Central memory CD8-positive, alpha-beta T cell (primary cell): Measurements from ENCODE around the gene SOX30.
"Not testable (repeated sequence)": the region's sequence is repeated elsewhere in the genome, so short reads cannot be mapped to it uniquely, and the experiment has no call there.

Experiments used
- ATAC-seq: fragments of 150-1000 bp; cut with Tn5 transposase; replicated peaks from 2 replicates; pipeline ENCODE4 v1.10.0; 2022; ENCODE audit warnings: mild to moderate bottlenecking, moderate FRiP score, moderate number of reproducible peaks; ENCODE audit not compliant: poor library complexity, severe bottlenecking; ENCODE audit errors: extremely low read depth
- DNase-seq, 2 donors: peaks; one replicate each; pipeline ENCODE4 v3.0.0; 2021; ENCODE audit warnings: low spot score in 2 of 2
- H3K27ac Mint-ChIP-seq: one replicate; pipeline ENCODE4 v1.8.0; 2022; ENCODE audit warnings: low read depth, mild to moderate bottlenecking, moderate library complexity, mixed read lengths
- H3K27me3 Mint-ChIP-seq: one replicate; pipeline ENCODE4 v1.8.0; 2022; ENCODE audit warnings: mixed read lengths
- H3K36me3 Mint-ChIP-seq: one replicate; pipeline ENCODE4 v1.8.0; 2022; ENCODE audit warnings: mild to moderate bottlenecking, moderate library complexity, mixed read lengths; ENCODE audit not compliant: insufficient read depth
- H3K4me1 Mint-ChIP-seq: one replicate; pipeline ENCODE4 v1.8.0; 2022; ENCODE audit warnings: mixed read lengths
- H3K4me3 Mint-ChIP-seq: one replicate; pipeline ENCODE4 v1.8.0; 2022; ENCODE audit warnings: mild to moderate bottlenecking, moderate library complexity, mixed read lengths
- H3K9me3 Mint-ChIP-seq: one replicate; pipeline ENCODE4 v1.8.0; 2022; ENCODE audit warnings: mixed read lengths

Gene SOX30

GRCh38 chr5:157677931-157678330 lies 25.7 kb upstream of the SOX30 start:
- no peak overlapping the region for H3K27ac Mint-ChIP-seq

DNA sequence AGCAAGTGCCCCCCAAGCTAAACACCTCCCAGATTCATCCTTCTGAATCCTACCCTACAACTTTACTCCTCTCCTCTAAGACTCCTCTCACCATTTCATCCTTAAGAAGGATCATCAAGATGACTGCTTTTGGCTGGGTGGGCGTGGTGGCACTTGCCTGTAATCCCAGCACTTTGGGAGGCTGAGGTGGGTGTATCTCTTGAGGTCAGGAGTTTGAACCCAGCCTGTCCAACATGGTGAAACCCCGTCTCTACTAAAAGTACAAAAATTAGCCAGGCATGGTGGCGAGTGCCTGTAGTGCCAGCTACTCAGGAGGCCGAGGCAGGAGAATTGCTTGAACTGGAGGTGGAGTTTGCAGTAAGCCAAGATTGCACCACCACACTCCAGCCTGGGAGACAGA lies 22.1 kb upstream of the SOX30 start:
- not testable (repeated sequence) for H3K9me3 Mint-ChIP-seq, H3K27ac Mint-ChIP-seq, H3K36me3 Mint-ChIP-seq, ATAC-seq, H3K4me3 Mint-ChIP-seq
- Mint-ChIP-seq H3K4me1 (peaks cover 28% of the 10 kb centered on the region), H3K27me3 (peaks cover 33% of the 10 kb centered on the region)
- peak in 1 of 2 donors; percentile 6 for DNase-seq

More at GRCh38 chr5:157677931-157678330, 25.7 kb upstream of the SOX30 start:
- Mint-ChIP-seq H3K4me3 (no peak overlapping the region), H3K9me3 (no peaks in the 10 kb centered on the region), H3K27me3 (no peaks in the 10 kb centered on the region), H3K4me1 (no peaks in the 10 kb centered on the region), H3K36me3 (no peaks in the 10 kb centered on the region)
- DNase-seq (no peak), ATAC-seq (no peak)

- ATAC-seq (no peak), DNase-seq (peak in 1 of 2 donors; percentile 1)
- Mint-ChIP-seq H3K36me3 (peaks cover 5% of the 10 kb centered on the region), H3K27ac (no peak overlapping the region), H3K4me1 (peaks cover 28% of the 10 kb centered on the region), H3K9me3 (no peaks in the 10 kb centered on the region), H3K27me3 (peaks cover 41% of the 10 kb centered on the region), H3K4me3 (no peak overlapping the region)
Measured at GRCh38 chr5:157672976-157673375, 20.7 kb upstream of the SOX30 start.

- DNase-seq, result no peak
- Mint-ChIP-seq H3K36me3 (peaks cover 5% of the 10 kb centered on the region), H3K9me3 (no peaks in the 10 kb centered on the region), H3K4me1 (peaks cover 28% of the 10 kb centered on the region), H3K27me3 (peaks cover 41% of the 10 kb centered on the region), H3K4me3 (peak overlapping the region; percentile 86), H3K27ac (peak overlapping the region; percentile 77)
- ATAC-seq, result no peak
Measured at GRCh38 chr5:157671592-157672330, 19.5 kb upstream of the SOX30 start.

DNA sequence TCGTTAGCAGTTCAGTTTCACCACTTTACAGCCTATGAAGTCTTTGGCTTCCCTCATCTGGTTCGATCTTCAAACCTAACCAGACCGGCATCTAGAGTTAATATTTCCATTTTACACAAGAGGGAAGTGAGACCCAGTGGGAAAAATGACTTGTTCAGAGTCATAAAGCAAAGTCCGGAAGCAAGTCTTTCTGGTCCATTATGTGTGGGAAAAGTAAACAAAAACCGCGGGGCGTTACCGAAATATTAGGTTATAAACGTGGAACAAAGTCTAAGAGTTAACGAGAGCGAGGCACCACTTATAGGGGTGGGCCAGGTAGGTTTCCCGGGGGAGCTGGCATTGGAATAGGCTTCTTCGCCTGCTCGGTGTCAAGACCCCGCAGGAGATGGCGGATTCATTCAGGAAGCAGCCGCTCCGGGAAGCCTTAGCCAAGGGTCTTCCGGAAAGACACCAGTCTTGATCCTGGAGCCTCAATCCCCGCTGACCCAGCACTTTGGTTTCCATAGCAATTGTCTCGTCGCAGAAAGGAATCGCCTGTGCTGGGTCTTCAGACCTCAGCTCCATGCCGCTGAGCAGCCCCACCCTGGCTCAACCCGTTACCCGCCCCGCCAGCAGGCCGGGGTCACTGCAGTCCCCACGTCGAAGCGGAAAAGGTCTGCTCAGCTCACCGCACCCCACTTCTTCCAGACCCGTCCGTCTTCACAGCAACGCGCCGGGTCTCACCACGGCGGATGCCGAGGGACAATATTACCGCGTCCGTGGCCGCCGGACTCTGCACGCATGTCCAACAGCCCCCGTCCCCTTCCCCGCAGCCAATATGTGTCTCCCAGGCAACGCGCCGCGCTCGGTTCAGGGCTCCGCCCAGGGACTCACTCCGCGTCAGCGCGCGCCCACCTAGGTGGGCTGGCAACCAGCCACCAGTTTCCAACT lies 18.7 kb upstream of the SOX30 start, which contains the start of gene C5orf52:
TSS of gene C5orf52 (plus strand) at position 872 of the 930 bp plus-strand sequence. CDS start 82 bp downstream, outside the sequence.
- ATAC-seq, result peak; percentile 40
- Mint-ChIP-seq H3K4me1 (peaks cover 28% of the 10 kb centered on the region), H3K4me3 (peak within 1 kb of the TSS; percentile 86), H3K27ac (peak within 1 kb of the TSS; percentile 77), H3K36me3 (peaks cover 5% of the 10 kb centered on the region), H3K27me3 (peaks cover 41% of the 10 kb centered on the region), H3K9me3 (no peaks in the 10 kb centered on the region)
- no peak for DNase-seq

DNA sequence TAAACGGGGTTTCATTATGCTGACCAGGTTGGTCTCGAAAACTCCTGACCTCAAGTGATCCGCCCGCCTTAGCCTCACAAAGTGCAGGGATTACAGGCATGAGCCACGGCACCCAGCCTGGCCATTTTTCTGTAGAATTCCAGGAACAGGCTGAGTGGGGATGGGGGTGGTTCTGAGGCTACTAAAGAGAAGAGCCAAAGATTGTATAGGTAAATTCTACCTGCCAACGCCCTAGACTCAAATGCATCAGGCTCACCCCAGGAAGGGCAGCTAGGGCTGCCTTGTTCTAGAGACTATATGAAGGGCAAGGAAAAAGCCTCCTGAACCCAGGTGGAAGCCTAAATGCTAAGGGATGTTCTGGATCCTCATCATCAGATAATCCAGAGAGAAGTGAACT lies 17.5 kb upstream of the SOX30 start:
- H3K4me3 Mint-ChIP-seq, result peak overlapping the region; percentile 86
- ATAC-seq, result no peak
- no peak for DNase-seq
- peaks cover 28% of the 10 kb centered on the region for H3K4me1 Mint-ChIP-seq
- H3K27ac Mint-ChIP-seq, result no peak overlapping the region
- H3K9me3 Mint-ChIP-seq, result no peaks in the 10 kb centered on the region
- H3K27me3 Mint-ChIP-seq, result peaks cover 41% of the 10 kb centered on the region
- H3K36me3 Mint-ChIP-seq, result peaks cover 5% of the 10 kb centered on the region

DNA sequence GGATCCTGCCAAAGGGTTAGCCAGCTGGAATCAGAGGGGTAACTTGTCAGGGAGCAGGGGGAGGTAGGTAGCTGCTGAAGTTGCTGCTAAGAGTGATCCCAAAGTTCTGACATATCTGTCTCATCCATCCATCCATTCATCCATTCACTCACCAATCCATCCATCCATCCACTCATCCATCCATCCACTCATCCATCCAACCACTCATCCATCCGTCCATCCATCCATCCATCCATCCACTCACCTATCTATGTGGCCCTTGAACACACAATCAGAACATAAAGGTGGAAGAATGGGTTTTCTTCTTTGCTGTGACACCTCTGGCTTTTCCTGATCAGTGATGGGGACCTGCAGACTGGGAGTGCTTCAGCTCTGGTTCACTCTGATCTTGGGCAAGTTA lies 16.1 kb upstream of the SOX30 start:
- DNase-seq, result no peak
- Mint-ChIP-seq H3K27me3 (peaks cover 41% of the 10 kb centered on the region), H3K27ac (no peak overlapping the region), H3K4me1 (peaks cover 28% of the 10 kb centered on the region), H3K4me3 (no peak overlapping the region), H3K36me3 (peaks cover 5% of the 10 kb centered on the region), H3K9me3 (no peaks in the 10 kb centered on the region)
- no peak for ATAC-seq

- no peak overlapping the region for H3K4me3 Mint-ChIP-seq
- H3K27me3 Mint-ChIP-seq, result peaks cover 19% of the 10 kb centered on the region
- H3K4me1 Mint-ChIP-seq, result peaks cover 9% of the 10 kb centered on the region
- DNase-seq, result no peak
- H3K9me3 Mint-ChIP-seq, result no peaks in the 10 kb centered on the region
- H3K36me3 Mint-ChIP-seq, result no peaks in the 10 kb centered on the region
- no peak for ATAC-seq
- H3K27ac Mint-ChIP-seq, result no peak overlapping the region
Measured at GRCh38 chr5:157665467-157666070, 13.3 kb upstream of the SOX30 start.

DNA sequence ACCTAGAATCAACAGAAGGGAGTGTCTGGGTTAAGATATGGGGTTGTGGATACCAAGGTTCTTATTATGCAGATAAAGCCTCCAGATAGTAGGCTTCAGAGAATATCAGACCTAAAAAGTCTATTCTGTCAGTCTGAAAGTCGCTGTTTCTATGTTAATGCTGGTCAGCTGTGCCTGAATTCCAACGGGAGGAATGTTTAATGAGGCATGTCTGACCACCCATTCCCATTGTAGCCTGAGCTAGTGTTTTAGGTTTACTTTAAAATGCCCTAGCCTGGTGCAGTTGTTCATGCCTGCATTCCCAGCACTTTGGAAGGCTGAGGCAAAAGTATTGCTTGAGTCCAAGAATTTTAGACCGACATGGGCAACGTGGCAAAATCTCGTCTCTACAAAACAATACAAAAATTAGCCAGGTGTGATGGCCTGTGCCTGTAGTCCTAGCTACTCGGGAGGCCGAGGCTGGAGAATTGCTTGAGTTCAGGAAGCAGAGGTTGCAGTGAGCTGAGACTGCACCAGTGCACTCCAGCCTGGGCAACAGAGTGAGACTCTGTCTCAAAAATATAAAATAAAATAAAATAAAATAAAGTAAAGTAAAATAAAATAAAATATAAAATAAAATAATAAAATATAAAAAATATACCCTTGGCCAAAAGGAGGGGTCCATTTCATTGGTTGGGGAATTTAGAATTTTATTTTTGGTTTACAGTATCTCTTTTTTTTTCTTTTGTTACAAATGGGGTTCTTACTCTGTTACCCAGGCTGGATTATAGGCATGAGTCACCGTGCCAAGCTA lies 7.8 kb upstream of the SOX30 start:
- Mint-ChIP-seq H3K27me3 (no peaks in the 10 kb centered on the region), H3K4me3 (no peak overlapping the region)

DNA sequence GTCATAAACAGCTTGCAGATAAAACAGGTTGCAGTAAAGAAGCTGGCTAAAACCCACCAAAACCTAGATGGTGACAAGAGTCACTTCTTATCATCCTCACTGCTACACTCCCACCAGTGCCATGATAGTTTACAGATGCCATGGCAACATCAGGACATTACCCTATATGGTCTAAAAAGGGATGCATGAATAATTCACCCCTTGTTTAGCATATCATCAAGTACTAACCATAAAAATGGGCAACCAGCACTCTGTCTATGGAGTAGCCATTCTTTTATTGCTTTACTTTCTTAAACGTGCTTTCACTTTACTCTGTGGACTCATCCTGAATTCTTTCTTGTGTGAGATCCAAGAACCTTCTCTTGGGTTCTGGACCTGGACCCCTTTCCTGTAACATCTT lies 6.7 kb upstream of the SOX30 start:
- DNase-seq (no peak), ATAC-seq (no peak)
- no peaks in the 10 kb centered on the region for H3K27me3 Mint-ChIP-seq
- H3K4me1 Mint-ChIP-seq, result no peaks in the 10 kb centered on the region
- no peaks in the 10 kb centered on the region for H3K36me3 Mint-ChIP-seq
- no peak overlapping the region for H3K27ac Mint-ChIP-seq
- H3K9me3 Mint-ChIP-seq, result no peaks in the 10 kb centered on the region
- no peak overlapping the region for H3K4me3 Mint-ChIP-seq

More for the DNA sequence above, 7.8 kb upstream of the SOX30 start:
- DNase-seq, result no peak
- no peaks in the 10 kb centered on the region for H3K36me3 Mint-ChIP-seq
- ATAC-seq, result no peak
- H3K9me3 Mint-ChIP-seq, result no peaks in the 10 kb centered on the region
- H3K4me1 Mint-ChIP-seq, result no peaks in the 10 kb centered on the region
- H3K27ac Mint-ChIP-seq, result no peak overlapping the region

- DNase-seq (no peak), ATAC-seq (no peak)
- no peaks in the 10 kb centered on the region for H3K27me3 Mint-ChIP-seq
- peaks cover 7% of the 10 kb centered on the region for H3K4me1 Mint-ChIP-seq
- H3K36me3 Mint-ChIP-seq, result peaks cover 1% of the 10 kb centered on the region
- H3K27ac Mint-ChIP-seq, result no peak overlapping the region
- H3K9me3 Mint-ChIP-seq, result no peaks in the 10 kb centered on the region
- H3K4me3 Mint-ChIP-seq, result no peak overlapping the region
Measured at GRCh38 chr5:157657516-157657915, 5.3 kb upstream of the SOX30 start.
